ENCODE measurements around the gene OR2AP1.

GRCh38 chr12:55612646-55613045 lies 40.4 kb downstream of the OR2AP1 start:
- TF ChIP-seq GATA2 (IDR thresholded peaks at IDR 0.05; ENCODE audit: low read depth, low read length) (no peak), GATA3 (IDR thresholded peaks at IDR 0.05; ENCODE audit: low read depth, low read length) (no peak)
